ENCODE data around the gene TLR6. TPM values are rescaled to one million over a fixed set of nuclear protein-coding genes. Genes with fewer than 3 reads are reported as not detected.

TLR6 gene, protein sequence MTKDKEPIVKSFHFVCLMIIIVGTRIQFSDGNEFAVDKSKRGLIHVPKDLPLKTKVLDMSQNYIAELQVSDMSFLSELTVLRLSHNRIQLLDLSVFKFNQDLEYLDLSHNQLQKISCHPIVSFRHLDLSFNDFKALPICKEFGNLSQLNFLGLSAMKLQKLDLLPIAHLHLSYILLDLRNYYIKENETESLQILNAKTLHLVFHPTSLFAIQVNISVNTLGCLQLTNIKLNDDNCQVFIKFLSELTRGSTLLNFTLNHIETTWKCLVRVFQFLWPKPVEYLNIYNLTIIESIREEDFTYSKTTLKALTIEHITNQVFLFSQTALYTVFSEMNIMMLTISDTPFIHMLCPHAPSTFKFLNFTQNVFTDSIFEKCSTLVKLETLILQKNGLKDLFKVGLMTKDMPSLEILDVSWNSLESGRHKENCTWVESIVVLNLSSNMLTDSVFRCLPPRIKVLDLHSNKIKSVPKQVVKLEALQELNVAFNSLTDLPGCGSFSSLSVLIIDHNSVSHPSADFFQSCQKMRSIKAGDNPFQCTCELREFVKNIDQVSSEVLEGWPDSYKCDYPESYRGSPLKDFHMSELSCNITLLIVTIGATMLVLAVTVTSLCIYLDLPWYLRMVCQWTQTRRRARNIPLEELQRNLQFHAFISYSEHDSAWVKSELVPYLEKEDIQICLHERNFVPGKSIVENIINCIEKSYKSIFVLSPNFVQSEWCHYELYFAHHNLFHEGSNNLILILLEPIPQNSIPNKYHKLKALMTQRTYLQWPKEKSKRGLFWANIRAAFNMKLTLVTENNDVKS
- total RNA-seq (2022) (0.68 and 0.73 TPM in 2 replicates), Bru-seq, nascent RNA (percentile 23 among the genes with signal in this experiment), BruChase-seq, experiment 1, labeled RNA remaining after a 6-hour chase (percentile 30 among the genes with signal in this experiment), BruChase-seq, experiment 2, labeled RNA remaining after a 2-hour chase (percentile 30 among the genes with signal in this experiment)
- long read RNA-seq, result 0 reads

DNA sequence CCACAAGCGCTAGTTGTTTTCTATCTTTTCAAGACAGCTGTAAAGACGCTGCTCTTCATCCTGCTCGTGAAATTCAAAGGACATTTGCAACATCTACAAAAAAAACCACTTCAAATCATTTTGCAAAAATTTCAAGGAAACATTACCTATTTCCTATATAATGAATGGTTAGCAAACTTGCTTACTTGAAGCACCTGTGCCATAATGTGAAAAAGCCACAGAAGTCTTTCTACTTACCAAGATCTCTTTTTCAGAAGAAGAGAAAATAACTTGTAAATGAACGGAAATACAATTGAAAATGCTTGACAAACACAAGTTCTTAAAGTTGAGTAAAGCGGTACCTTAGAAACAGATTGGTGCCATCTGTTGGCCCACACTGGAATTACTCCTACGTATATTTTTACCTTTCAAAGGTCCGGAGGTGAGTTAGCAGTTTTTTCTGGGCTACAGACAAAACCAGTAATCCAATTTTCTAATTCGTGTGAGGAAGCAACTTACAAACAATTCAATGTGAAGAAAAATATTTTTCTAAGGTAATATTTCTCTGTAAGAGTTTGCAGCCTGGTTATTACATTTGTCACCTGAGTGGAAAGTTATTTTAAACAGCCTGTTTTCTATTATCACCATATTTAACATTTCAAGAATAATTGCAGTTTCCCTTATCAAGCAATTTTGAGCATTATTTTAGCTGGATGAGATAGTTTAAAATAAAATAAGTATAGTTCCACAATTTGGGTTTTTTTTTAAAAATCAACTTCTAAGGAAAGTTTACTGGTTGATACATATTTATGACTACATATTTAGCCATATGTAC is at the start of gene TLR6:
TSS of gene TLR6 (minus strand) at position 294 of the 814 bp plus-strand sequence. CDS start 27,344 bp downstream, outside the sequence.
- Mint-ChIP-seq H3K36me3 (ENCODE audit: insufficient read depth, unreplicated experiment) (no peaks in the 10 kb centered on the region), H3K27ac (ENCODE audit: unreplicated experiment) (peak within 1 kb of the TSS; percentile 81), H3K27me3 (ENCODE audit: unreplicated experiment) (no peaks in the 10 kb centered on the region), H3K4me1 (ENCODE audit: low read depth, unreplicated experiment) (peaks cover 27% of the 10 kb centered on the region), H3K9me3 (ENCODE audit: low read depth, unreplicated experiment) (no peaks in the 10 kb centered on the region), H3K4me3 (ENCODE audit: low read depth, unreplicated experiment) (peak within 1 kb of the TSS; percentile 11)
- intact Hi-C loops (cut with micrococcal nuclease; ENCODE audit: unreplicated experiment), result loop anchor here (1.0 to 10.0 kb wide), 2 partner anchors 98 to 792 kb away; no protein-coding TSS in a partner anchor
- TF ChIP-seq, protein P1, sequence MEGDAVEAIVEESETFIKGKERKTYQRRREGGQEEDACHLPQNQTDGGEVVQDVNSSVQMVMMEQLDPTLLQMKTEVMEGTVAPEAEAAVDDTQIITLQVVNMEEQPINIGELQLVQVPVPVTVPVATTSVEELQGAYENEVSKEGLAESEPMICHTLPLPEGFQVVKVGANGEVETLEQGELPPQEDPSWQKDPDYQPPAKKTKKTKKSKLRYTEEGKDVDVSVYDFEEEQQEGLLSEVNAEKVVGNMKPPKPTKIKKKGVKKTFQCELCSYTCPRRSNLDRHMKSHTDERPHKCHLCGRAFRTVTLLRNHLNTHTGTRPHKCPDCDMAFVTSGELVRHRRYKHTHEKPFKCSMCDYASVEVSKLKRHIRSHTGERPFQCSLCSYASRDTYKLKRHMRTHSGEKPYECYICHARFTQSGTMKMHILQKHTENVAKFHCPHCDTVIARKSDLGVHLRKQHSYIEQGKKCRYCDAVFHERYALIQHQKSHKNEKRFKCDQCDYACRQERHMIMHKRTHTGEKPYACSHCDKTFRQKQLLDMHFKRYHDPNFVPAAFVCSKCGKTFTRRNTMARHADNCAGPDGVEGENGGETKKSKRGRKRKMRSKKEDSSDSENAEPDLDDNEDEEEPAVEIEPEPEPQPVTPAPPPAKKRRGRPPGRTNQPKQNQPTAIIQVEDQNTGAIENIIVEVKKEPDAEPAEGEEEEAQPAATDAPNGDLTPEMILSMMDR (IDR thresholded peaks at IDR 0.05; ENCODE audit: unreplicated experiment), result no peak
- CTCF ChIA-PET, result interaction anchor here (1.4 kb wide), 1 partner anchor 97 kb away, joined by 3 read pairs; no protein-coding TSS in a partner anchor
- no TSS peak for BruUV-seq (replicated peaks)
- peak; percentile 62 for DNase-seq

DNA sequence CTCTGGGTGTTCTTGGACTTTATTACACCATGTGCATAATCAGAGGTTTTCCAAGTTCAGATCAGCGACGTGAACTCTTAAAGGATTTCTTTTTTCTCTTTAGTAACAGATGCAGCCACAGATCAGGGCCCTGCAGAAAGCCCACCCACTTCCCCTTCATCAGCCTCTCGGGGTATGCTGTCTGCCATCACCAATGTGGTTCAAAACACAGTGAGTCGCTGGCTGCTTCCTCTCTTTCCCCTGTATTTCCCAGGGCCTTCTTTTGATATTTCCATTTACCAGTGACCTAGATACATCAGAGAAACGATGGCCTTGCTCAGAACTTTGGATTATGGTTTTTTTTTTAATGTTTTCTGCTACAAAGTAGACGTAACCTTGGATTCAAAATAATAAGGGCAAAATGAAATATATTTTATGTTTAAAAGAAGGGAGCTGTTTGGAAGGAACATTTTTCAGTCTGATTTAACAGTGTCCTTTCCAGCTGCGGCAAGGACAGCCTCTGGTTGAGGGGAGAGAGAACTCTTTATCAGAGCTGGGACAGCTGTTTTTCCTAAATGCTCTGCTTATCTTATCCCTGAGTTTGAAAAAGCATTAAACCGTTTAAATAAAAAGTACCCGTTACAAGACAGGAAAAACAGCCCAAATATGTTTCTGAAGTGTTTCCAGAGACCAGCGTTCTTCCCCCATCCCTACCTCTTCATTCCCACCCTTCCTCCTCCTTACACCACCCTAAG is 49.2 kb upstream of the TLR6 start:
- TF ChIP-seq, protein P1 (IDR thresholded peaks at IDR 0.05; ENCODE audit: unreplicated experiment), result no peak
- intact Hi-C loops (cut with micrococcal nuclease; ENCODE audit: unreplicated experiment), result no loop called here
- CTCF ChIA-PET, result no interaction called here
- Mint-ChIP-seq H3K4me3 (ENCODE audit: low read depth, unreplicated experiment) (no peak overlapping the region), H3K27me3 (ENCODE audit: unreplicated experiment) (no peaks in the 10 kb centered on the region), H3K9me3 (ENCODE audit: low read depth, unreplicated experiment) (no peaks in the 10 kb centered on the region), H3K36me3 (ENCODE audit: insufficient read depth, unreplicated experiment) (peaks cover 5% of the 10 kb centered on the region), H3K27ac (ENCODE audit: unreplicated experiment) (no peak overlapping the region), H3K4me1 (ENCODE audit: low read depth, unreplicated experiment) (peaks cover 12% of the 10 kb centered on the region)
- DNase-seq, result no peak
- BruUV-seq (replicated peaks), result no TSS peak

DNA sequence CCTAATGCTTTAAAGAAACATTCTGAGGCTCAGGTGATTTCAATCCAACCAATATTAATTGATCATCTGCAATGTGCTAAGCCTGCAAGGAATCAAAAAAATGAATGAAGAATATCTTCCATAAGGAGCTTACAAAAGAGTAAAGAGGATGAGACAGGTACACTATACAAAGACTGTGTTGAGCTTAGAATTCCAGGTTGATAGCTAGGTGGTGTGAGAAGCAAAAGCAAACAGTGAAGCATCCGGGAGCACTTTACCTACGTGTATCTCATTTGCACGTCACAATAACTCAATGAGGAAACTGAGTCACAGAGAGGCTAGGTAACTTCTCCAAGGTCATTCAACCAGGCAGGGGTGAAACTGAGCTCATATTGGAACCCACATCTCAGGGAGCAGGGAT is 48.1 kb upstream of the TLR6 start:
- intact Hi-C loops (cut with micrococcal nuclease; ENCODE audit: unreplicated experiment), result loop anchor here (1.0 kb wide), 1 partner anchor 142 kb away; no protein-coding TSS in a partner anchor
- Mint-ChIP-seq H3K27me3 (ENCODE audit: unreplicated experiment) (no peaks in the 10 kb centered on the region), H3K9me3 (ENCODE audit: low read depth, unreplicated experiment) (no peaks in the 10 kb centered on the region), H3K4me3 (ENCODE audit: low read depth, unreplicated experiment) (peak overlapping the region; percentile 26), H3K27ac (ENCODE audit: unreplicated experiment) (no peak overlapping the region), H3K36me3 (ENCODE audit: insufficient read depth, unreplicated experiment) (peaks cover 5% of the 10 kb centered on the region), H3K4me1 (ENCODE audit: low read depth, unreplicated experiment) (peaks cover 12% of the 10 kb centered on the region)
- TF ChIP-seq, protein P1 (IDR thresholded peaks at IDR 0.05; ENCODE audit: unreplicated experiment), result no peak
- no peak for DNase-seq
- no TSS peak for BruUV-seq (replicated peaks)
- CTCF ChIA-PET, result interaction anchor here (0.6 to 1.2 kb wide), 3 partner anchors 141 to 230 kb away, joined by 4 to 5 read pairs (median 5); no protein-coding TSS in a partner anchor

Measured in Calu3 (cell line).